Measurements from ENCODE around the gene SLC2A11. TPM values are rescaled to one million over a fixed set of nuclear protein-coding genes. Genes with fewer than 3 reads are reported as not detected.

SLC2A11 gene
- total RNA-seq, 1 experiment from 2014 or later: 17.2 TPM

DNA sequence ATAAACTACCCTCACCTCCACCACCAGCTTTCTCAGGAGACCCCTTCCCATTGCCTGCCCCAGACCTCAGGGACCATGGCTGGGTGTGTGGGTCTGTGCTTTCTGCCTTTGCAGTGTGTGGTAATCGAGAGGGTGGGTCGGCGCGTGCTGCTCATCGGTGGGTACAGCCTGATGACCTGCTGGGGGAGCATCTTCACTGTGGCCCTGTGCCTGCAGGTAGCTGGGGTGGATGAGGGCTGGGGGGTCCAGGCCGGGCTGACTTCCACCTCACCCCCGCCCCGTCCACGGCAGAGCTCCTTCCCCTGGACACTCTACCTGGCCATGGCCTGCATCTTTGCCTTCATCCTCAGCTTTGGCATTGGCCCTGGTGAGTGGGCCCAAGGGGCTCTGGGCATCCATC lies 26.0 kb downstream of the SLC2A11 start:
- no peaks in the 10 kb centered on the region for H4K20me1 ChIP-seq (ENCODE audit: insufficient read depth)
- ChIA-PET RAD21 (ENCODE audit: low non-redundant PET in 1 of 2, low total read pairs in 2 of 2, uncharacterized antibody in 2 of 2, unreplicated experiment in 2 of 2) (no interaction called here), POLR2A (no interaction called here), CTCF (interaction anchor here (1.7 kb wide), 1 partner anchor 10 kb away, joined by 6 read pairs; the partner anchor contains the start of gene MIF)
- 0 out of 4 replicates have a peak, but pooled peaks cover 0 to 3% of the 10 kb centered on the region in 2 experiments for H3K36me3 ChIP-seq (ENCODE audit: control insufficient read depth in 1 of 2, insufficient read depth in 2 of 2, low read length in 2 of 2)
- DNase-seq (ENCODE audit: low read depth, low spot score) (no peak), ATAC-seq (no peak)
- no peaks in the 10 kb centered on the region for H3K79me2 ChIP-seq (ENCODE audit: insufficient read depth, low read length)
- TF ChIP-seq CEBPB (IDR thresholded peaks at IDR 0.05; ENCODE audit: low read depth) (no peak), ZNF274 (IDR thresholded peaks at IDR 0.05; ENCODE audit: low read depth, low read length) (no peak), EZH2phosphoT487 (IDR thresholded peaks at IDR 0.05; ENCODE audit: borderline replicate concordance) (no peak), EGR1 (IDR thresholded peaks at IDR 0.05; ENCODE audit: low read depth) (no peak)
- TF ChIP-seq, protein P1, sequence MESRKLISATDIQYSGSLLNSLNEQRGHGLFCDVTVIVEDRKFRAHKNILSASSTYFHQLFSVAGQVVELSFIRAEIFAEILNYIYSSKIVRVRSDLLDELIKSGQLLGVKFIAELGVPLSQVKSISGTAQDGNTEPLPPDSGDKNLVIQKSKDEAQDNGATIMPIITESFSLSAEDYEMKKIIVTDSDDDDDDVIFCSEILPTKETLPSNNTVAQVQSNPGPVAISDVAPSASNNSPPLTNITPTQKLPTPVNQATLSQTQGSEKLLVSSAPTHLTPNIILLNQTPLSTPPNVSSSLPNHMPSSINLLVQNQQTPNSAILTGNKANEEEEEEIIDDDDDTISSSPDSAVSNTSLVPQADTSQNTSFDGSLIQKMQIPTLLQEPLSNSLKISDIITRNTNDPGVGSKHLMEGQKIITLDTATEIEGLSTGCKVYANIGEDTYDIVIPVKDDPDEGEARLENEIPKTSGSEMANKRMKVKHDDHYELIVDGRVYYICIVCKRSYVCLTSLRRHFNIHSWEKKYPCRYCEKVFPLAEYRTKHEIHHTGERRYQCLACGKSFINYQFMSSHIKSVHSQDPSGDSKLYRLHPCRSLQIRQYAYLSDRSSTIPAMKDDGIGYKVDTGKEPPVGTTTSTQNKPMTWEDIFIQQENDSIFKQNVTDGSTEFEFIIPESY (IDR thresholded peaks at IDR 0.05; ENCODE audit: extremely low read depth, insufficient replicate concordance, low read length): no peak
- TF ChIP-seq, protein P2, sequence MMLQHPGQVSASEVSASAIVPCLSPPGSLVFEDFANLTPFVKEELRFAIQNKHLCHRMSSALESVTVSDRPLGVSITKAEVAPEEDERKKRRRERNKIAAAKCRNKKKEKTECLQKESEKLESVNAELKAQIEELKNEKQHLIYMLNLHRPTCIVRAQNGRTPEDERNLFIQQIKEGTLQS (IDR thresholded peaks at IDR 0.05): no peak
- no peaks in the 10 kb centered on the region for H3K27me3 ChIP-seq (ENCODE audit: insufficient read depth, low read length)
- no peaks in the 10 kb centered on the region for H3K9me2 ChIP-seq (ENCODE audit: insufficient read depth)
- H3K9me3 ChIP-seq (ENCODE audit: control insufficient read depth in 1 of 2, insufficient read depth in 1 of 2, low read depth in 1 of 2, low read length in 2 of 2): no peaks in the 10 kb centered on the region
- no peak overlapping the region for H3K27ac ChIP-seq (ENCODE audit: low read depth, low read length)
- peaks cover 6 to 12% of the 10 kb centered on the region in 2 experiments for H3K4me1 ChIP-seq (ENCODE audit: control insufficient read depth in 1 of 2, insufficient read depth in 2 of 2, low read length in 2 of 2)
- no peak overlapping the region for H3K4me3 ChIP-seq (replicated peaks in 1 of 2; ENCODE audit: low read depth in 1 of 2, low read length in 2 of 2)
- no peak overlapping the region for H3K4me2 ChIP-seq (ENCODE audit: low read length)
- intact Hi-C loops (cut with micrococcal nuclease): no loop called here
- H3K9ac ChIP-seq (ENCODE audit: low read length): no peak overlapping the region
- BruUV-seq (replicated peaks): no TSS peak
- H2AFZ ChIP-seq (ENCODE audit: low read depth, low read length, poor library complexity, severe bottlenecking): no peak overlapping the region

DNA sequence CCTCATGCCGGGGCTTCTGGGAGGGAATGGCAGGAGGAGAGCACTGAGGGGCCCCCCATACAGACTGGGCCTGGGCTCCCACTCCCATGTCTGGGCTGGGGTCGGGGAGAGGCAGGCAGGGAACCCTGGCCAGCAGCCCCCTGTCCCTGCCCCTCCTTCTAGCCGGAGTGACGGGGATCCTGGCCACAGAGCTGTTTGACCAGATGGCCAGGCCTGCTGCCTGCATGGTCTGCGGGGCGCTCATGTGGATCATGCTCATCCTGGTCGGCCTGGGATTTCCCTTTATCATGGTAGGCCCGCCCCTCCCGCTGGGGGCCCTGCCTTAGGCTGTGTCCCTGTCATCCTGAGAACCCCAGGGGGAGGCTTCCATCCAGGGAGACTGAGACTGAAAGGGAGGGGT lies 26.5 kb downstream of the SLC2A11 start:
- POLR2A ChIA-PET: no interaction called here
- Histone ChIP-seq H3K36me3 (ENCODE audit: control insufficient read depth in 1 of 2, insufficient read depth in 2 of 2, low read length in 2 of 2) (0 out of 4 replicates have a peak, but pooled peaks cover 0 to 3% of the 10 kb centered on the region in 2 experiments), H3K9me3 (ENCODE audit: control insufficient read depth in 1 of 2, insufficient read depth in 1 of 2, low read depth in 1 of 2, low read length in 2 of 2) (no peaks in the 10 kb centered on the region), H3K79me2 (ENCODE audit: insufficient read depth, low read length) (no peaks in the 10 kb centered on the region), H2AFZ (ENCODE audit: low read depth, low read length, poor library complexity, severe bottlenecking) (no peak overlapping the region), H3K4me2 (ENCODE audit: low read length) (no peak overlapping the region), H3K27ac (ENCODE audit: low read depth, low read length) (no peak overlapping the region), H3K27me3 (ENCODE audit: insufficient read depth, low read length) (no peaks in the 10 kb centered on the region), H3K9me2 (ENCODE audit: insufficient read depth) (no peaks in the 10 kb centered on the region), H3K9ac (ENCODE audit: low read length) (no peak overlapping the region), H3K4me1 (ENCODE audit: control insufficient read depth in 1 of 2, insufficient read depth in 2 of 2, low read length in 2 of 2) (peaks cover 10 to 17% of the 10 kb centered on the region in 2 experiments), H3K4me3 (replicated peaks in 1 of 2; ENCODE audit: low read depth in 1 of 2, low read length in 2 of 2) (no peak overlapping the region), H4K20me1 (ENCODE audit: insufficient read depth) (no peaks in the 10 kb centered on the region)
- CTCF ChIA-PET: interaction anchor here (1.7 kb wide), 1 partner anchor 10 kb away, joined by 6 read pairs; the partner anchor contains the start of gene MIF
- DNase-seq (ENCODE audit: low read depth, low spot score) (no peak), ATAC-seq (no peak)
- TF ChIP-seq POLR2A (IDR thresholded peaks at IDR 0.05; ENCODE audit: borderline replicate concordance, extremely low read depth, insufficient read depth, insufficient read length) (no peak), YY1 (IDR thresholded peaks at IDR 0.05; ENCODE audit: extremely low read depth, insufficient replicate concordance, low read depth, low read length) (no peak), ZFX (IDR thresholded peaks at IDR 0.05) (no peak)
- TF ChIP-seq, protein P2 (IDR thresholded peaks at IDR 0.05): no peak
- BruUV-seq (replicated peaks): no TSS peak
- RAD21 ChIA-PET (ENCODE audit: low non-redundant PET in 1 of 2, low total read pairs in 2 of 2, uncharacterized antibody in 2 of 2, unreplicated experiment in 2 of 2): no interaction called here
- intact Hi-C loops (cut with micrococcal nuclease): no loop called here
